Measurements from ENCODE around the gene FBXL16. TPM values are rescaled to one million over a fixed set of nuclear protein-coding genes. Genes with fewer than 3 reads are reported as not detected.

The FBXL16 gene
- total and polyA plus RNA-seq, 2 of the 13 experiments (the other 11 are each of a cell fraction or from before 2014, with no cell fraction given): 0.22 to 2.0 TPM

- TF ChIP-seq RERE (CRISPR knock-in tag; IDR thresholded peaks at IDR 0.05; ENCODE audit: low read depth) (no peak), ZNF296 (CRISPR knock-in tag; conservative IDR thresholded peaks at IDR 0.05) (no peak), MYC (CRISPR knock-in tag; IDR thresholded peaks at IDR 0.05; ENCODE audit: borderline replicate concordance) (peak; percentile 79), ZFP82 (CRISPR knock-in tag; IDR thresholded peaks at IDR 0.05; ENCODE audit: borderline replicate concordance) (no peak), MTF2 (CRISPR knock-in tag; IDR thresholded peaks at IDR 0.05; ENCODE audit: borderline replicate concordance) (peak; percentile 94; the same call in 1 of the 2 replicates), XBP1 (CRISPR knock-in tag; IDR thresholded peaks at IDR 0.05) (no peak), TFE3 (CRISPR knock-in tag; IDR thresholded peaks at IDR 0.05) (peak; percentile 52; the same call in 1 of the 2 replicates), MNT (IDR thresholded peaks at IDR 0.05) (no peak), ZNF17 (CRISPR knock-in tag; IDR thresholded peaks at IDR 0.05) (no peak), ZBTB14 (CRISPR knock-in tag; IDR thresholded peaks at IDR 0.05) (peak; percentile 90), ZFAT (CRISPR knock-in tag; conservative IDR thresholded peaks at IDR 0.05) (no peak), ZNF615 (CRISPR knock-in tag; IDR thresholded peaks at IDR 0.05; ENCODE audit: borderline replicate concordance) (no peak), SATB2 (CRISPR knock-in tag; IDR thresholded peaks at IDR 0.05) (no peak), MLLT10 (CRISPR knock-in tag; IDR thresholded peaks at IDR 0.05) (no peak), SNAPC5 (CRISPR knock-in tag; IDR thresholded peaks at IDR 0.05; ENCODE audit: borderline replicate concordance) (no peak), ARNTL (CRISPR knock-in tag; IDR thresholded peaks at IDR 0.05) (0 out of 2 replicates have a peak, but pooled peaks have one; percentile 21), EEA1 (CRISPR knock-in tag; IDR thresholded peaks at IDR 0.05; ENCODE audit: borderline replicate concordance) (no peak), HNF1B (CRISPR knock-in tag; IDR thresholded peaks at IDR 0.05) (peak; percentile 63; the same call in 1 of the 2 replicates)
These were observed 10.1 kb downstream of the FBXL16 start (continued) for GRCh38 chr16:695355-696089.
